Breast epithelium (tissue), 3 donors: ENCODE results near the gene NSL1.
"Not testable (repeated sequence)": the region's sequence is repeated elsewhere in the genome, so short reads cannot be mapped to it uniquely, and the experiment has no call there.

Source experiments
- POLR2A ChIP-seq: fragments of 450-650 bp; IDR thresholded peaks from one replicate; pipeline ENCODE4 v1.6.1; 2016; ENCODE audit warnings: antibody characterized with exemption, mild to moderate bottlenecking, moderate library complexity
- TF ChIP-seq, protein P1 (sequence below), 3 donors: fragments of 450-650 bp; IDR thresholded peaks; one replicate each; pipeline ENCODE4 v1.5.1; 2016 to 2017; ENCODE audit warnings: antibody characterized with exemption in 3 of 3, mild to moderate bottlenecking in 3 of 3, moderate library complexity in 3 of 3

DNA sequence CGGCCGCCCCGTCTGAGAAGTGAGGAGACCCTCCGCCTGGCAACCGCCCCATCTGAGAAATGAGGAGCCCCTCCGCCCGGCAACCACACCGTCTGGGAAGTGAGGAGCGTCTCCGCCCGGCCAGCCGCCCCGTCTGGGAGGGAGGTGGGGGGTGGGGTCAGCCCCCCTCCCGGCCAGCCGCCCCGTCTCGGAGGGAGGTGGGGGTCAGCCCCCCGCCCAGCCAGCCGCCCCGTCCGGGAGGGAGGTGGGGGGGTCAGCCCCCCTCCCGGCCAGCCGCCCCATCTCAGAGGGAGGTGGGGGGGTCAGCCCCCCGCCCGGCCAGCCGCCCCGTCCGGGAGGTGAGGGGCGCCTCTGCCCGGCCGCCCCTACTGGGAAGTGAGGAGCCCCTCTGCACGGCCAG lies 12.5 kb downstream of the NSL1 start:
- TF ChIP-seq, protein P1, sequence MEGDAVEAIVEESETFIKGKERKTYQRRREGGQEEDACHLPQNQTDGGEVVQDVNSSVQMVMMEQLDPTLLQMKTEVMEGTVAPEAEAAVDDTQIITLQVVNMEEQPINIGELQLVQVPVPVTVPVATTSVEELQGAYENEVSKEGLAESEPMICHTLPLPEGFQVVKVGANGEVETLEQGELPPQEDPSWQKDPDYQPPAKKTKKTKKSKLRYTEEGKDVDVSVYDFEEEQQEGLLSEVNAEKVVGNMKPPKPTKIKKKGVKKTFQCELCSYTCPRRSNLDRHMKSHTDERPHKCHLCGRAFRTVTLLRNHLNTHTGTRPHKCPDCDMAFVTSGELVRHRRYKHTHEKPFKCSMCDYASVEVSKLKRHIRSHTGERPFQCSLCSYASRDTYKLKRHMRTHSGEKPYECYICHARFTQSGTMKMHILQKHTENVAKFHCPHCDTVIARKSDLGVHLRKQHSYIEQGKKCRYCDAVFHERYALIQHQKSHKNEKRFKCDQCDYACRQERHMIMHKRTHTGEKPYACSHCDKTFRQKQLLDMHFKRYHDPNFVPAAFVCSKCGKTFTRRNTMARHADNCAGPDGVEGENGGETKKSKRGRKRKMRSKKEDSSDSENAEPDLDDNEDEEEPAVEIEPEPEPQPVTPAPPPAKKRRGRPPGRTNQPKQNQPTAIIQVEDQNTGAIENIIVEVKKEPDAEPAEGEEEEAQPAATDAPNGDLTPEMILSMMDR (IDR thresholded peaks at IDR 0.05) = not testable (repeated sequence)
- TF ChIP-seq POLR2A = not testable (repeated sequence)
